Heart left ventricle (tissue), 13 donors: ENCODE measurements around the gene LEMD3.

Source experiments
- POLR2A ChIP-seq, 2 donors: fragments of 450-650 bp; IDR thresholded peaks; one replicate each; pipeline ENCODE4 v1.6.1; 2017; ENCODE audit warnings: antibody characterized with exemption in 2 of 2, mild to moderate bottlenecking in 2 of 2, moderate library complexity in 2 of 2
- TF ChIP-seq, protein P1 (sequence below), 12 donors: fragments of 200-600 bp; sonication (generic) in 4 of 12; IDR thresholded peaks; one replicate each; pipeline versions ENCODE4 v1.5.0 to v1.8.0; 2018 to 2022; ENCODE audit warnings: antibody characterized with exemption in 12 of 12, mild to moderate bottlenecking in 5 of 12
- donor health status: ischemic (EF 13 %, LVEDD 7.1; RV severe dilation, severe dysfunction).
- donor health status: DM: no; HTN: yes; CAD: no.
- donor health status: DM: no; HTN: no; CAD: no.
- donor health status: ischemic (EF 25% LVEDD 6.9; RV normal size, moderate dysfunction).
- donor health status: ischemic (EF 25% LVEDD 5.7; RV mildly dilated, moderate dysfunction).
- donor health status: ischemic (EF 35%, LVEDD 5.7; RV mildly dilated, moderate dysfunction).
- donor health status: nonischemic (EF 11% LVEDD 7.7; RV severe dilation, severe dysfunction).
- donor health status: DM: yes; HTN: yes; CAD: no.
- donor health status: PGD.
- donor health status: ischemic (EF 29% LVEDD 5.4; RV normal size, mild dysfunction).
- donor health status: nonischemic (EF 23%, LVEDD 6.1; RV moderate dilation, normal function).

DNA sequence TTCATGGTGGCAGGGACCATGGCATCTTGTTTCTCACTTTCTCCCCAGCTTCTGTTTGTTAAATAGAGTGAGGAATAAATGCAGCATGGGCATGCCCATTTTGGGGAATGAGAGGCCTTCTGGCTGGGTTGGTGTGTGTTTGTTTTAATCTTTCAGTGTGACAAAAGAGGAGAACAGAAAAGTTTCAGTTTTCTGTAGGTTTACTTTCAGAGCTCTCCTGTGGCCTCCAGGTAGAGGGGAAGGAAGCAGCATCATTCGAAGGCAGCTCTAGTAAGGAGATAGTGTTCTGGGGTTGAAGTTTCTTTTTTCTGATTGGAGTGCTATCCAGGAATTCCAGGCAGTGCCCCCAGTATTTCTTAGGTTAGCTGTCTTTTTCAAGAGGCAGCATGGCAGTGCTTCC lies 124.4 kb downstream of the LEMD3 start:
- TF ChIP-seq, protein P1, sequence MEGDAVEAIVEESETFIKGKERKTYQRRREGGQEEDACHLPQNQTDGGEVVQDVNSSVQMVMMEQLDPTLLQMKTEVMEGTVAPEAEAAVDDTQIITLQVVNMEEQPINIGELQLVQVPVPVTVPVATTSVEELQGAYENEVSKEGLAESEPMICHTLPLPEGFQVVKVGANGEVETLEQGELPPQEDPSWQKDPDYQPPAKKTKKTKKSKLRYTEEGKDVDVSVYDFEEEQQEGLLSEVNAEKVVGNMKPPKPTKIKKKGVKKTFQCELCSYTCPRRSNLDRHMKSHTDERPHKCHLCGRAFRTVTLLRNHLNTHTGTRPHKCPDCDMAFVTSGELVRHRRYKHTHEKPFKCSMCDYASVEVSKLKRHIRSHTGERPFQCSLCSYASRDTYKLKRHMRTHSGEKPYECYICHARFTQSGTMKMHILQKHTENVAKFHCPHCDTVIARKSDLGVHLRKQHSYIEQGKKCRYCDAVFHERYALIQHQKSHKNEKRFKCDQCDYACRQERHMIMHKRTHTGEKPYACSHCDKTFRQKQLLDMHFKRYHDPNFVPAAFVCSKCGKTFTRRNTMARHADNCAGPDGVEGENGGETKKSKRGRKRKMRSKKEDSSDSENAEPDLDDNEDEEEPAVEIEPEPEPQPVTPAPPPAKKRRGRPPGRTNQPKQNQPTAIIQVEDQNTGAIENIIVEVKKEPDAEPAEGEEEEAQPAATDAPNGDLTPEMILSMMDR (IDR thresholded peaks at IDR 0.05) = no peak
- TF ChIP-seq POLR2A (IDR thresholded peaks at IDR 0.05) = no peak
